Duodenal mucosa (tissue), 2 donors: ENCODE results near the gene DIP2C.

ENCODE experiments used
- H3K27ac ChIP-seq: one replicate; pipeline ENCODE4 v1.7.0; 2013; ENCODE audit warnings: low read depth, low read length
- H3K27me3 ChIP-seq, 2 donors: one replicate each; pipeline ENCODE4 v1.7.0; 2013; ENCODE audit warnings: low read length in 2 of 2, control low read depth in 1 of 2; ENCODE audit not compliant: insufficient read depth in 2 of 2, control insufficient read depth in 1 of 2
- H3K36me3 ChIP-seq, 2 donors: one replicate each; pipeline ENCODE4 v1.7.0; 2013; ENCODE audit warnings: low read length in 2 of 2, control low read depth in 1 of 2; ENCODE audit not compliant: insufficient read depth in 2 of 2, control insufficient read depth in 1 of 2
- H3K4me1 ChIP-seq, 2 donors: one replicate each; pipeline ENCODE4 v1.7.0; 2013; ENCODE audit warnings: low read length in 2 of 2, control low read depth in 1 of 2; ENCODE audit not compliant: insufficient read depth in 2 of 2, control insufficient read depth in 1 of 2
- H3K4me3 ChIP-seq, 2 donors: one replicate each; pipeline ENCODE4 v1.7.0; 2013; ENCODE audit warnings: low read length in 2 of 2, low read depth in 1 of 2
- H3K9ac ChIP-seq, 2 donors: one replicate each; pipeline ENCODE4 v1.7.0; 2013; ENCODE audit warnings: low read length in 2 of 2, low read depth in 1 of 2
- H3K9me3 ChIP-seq, 2 donors: one replicate each; pipeline ENCODE4 v1.7.0; 2013; ENCODE audit warnings: low read length in 2 of 2, control low read depth in 1 of 2; ENCODE audit not compliant: control insufficient read depth in 1 of 2

The DIP2C gene

GRCh38 chr10:244227-244626, 445.2 kb downstream of the DIP2C start:
- Histone ChIP-seq H3K4me1 (no peaks in the 10 kb centered on the region), H3K27ac (no peak overlapping the region), H3K27me3 (no peaks in the 10 kb centered on the region), H3K4me3 (no peak overlapping the region), H3K9me3 (no peaks in the 10 kb centered on the region), H3K9ac (no peak overlapping the region), H3K36me3 (peaks cover 34 to 62% of the 10 kb centered on the region in 2 donors)

GRCh38 chr10:241966-242643, 447.4 kb downstream of the DIP2C start:
- Histone ChIP-seq H3K36me3 (peaks cover 26 to 53% of the 10 kb centered on the region in 2 donors), H3K9me3 (no peaks in the 10 kb centered on the region), H3K27me3 (no peaks in the 10 kb centered on the region), H3K4me1 (no peaks in the 10 kb centered on the region), H3K9ac (no peak overlapping the region), H3K4me3 (no peak overlapping the region), H3K27ac (no peak overlapping the region)

GRCh38 chr10:241451-241850, 448.0 kb downstream of the DIP2C start:
- H3K36me3 ChIP-seq = peaks cover 20 to 47% of the 10 kb centered on the region in 2 donors
- no peaks in the 10 kb centered on the region for H3K27me3 ChIP-seq
- H3K9ac ChIP-seq = no peak overlapping the region
- no peak overlapping the region for H3K4me3 ChIP-seq
- H3K27ac ChIP-seq = no peak overlapping the region
- no peaks in the 10 kb centered on the region for H3K9me3 ChIP-seq
- no peaks in the 10 kb centered on the region for H3K4me1 ChIP-seq

GRCh38 chr10:239109-239508, 450.4 kb downstream of the DIP2C start:
- Histone ChIP-seq H3K9ac (no peak overlapping the region), H3K27ac (no peak overlapping the region), H3K27me3 (no peaks in the 10 kb centered on the region), H3K36me3 (peaks cover 12 to 31% of the 10 kb centered on the region in 2 donors), H3K4me1 (no peaks in the 10 kb centered on the region), H3K9me3 (no peaks in the 10 kb centered on the region), H3K4me3 (no peak overlapping the region)

- no peak overlapping the region for H3K27ac ChIP-seq
- no peak overlapping the region for H3K4me3 ChIP-seq
- no peaks in the 10 kb centered on the region for H3K4me1 ChIP-seq
- no peaks in the 10 kb centered on the region for H3K9me3 ChIP-seq
- H3K36me3 ChIP-seq = peaks cover 9 to 23% of the 10 kb centered on the region in 2 donors
- no peak overlapping the region for H3K9ac ChIP-seq
- H3K27me3 ChIP-seq = no peaks in the 10 kb centered on the region
Measured at GRCh38 chr10:235915-236314, 453.6 kb downstream of the DIP2C start.

- Histone ChIP-seq H3K9ac (no peak overlapping the region), H3K27ac (no peak overlapping the region), H3K4me3 (no peak overlapping the region), H3K27me3 (no peaks in the 10 kb centered on the region), H3K36me3 (peaks cover 9 to 14% of the 10 kb centered on the region in 2 donors), H3K9me3 (no peaks in the 10 kb centered on the region), H3K4me1 (no peaks in the 10 kb centered on the region)
Measured at GRCh38 chr10:234708-235406, 454.6 kb downstream of the DIP2C start.

- Histone ChIP-seq H3K4me3 (no peak overlapping the region), H3K9me3 (no peaks in the 10 kb centered on the region), H3K4me1 (no peaks in the 10 kb centered on the region), H3K9ac (no peak overlapping the region), H3K27ac (no peak overlapping the region), H3K36me3 (peaks cover 0 to 3% of the 10 kb centered on the region in 2 donors), H3K27me3 (no peaks in the 10 kb centered on the region)
Measured at GRCh38 chr10:232878-233277, 456.6 kb downstream of the DIP2C start.

- Histone ChIP-seq H3K27me3 (no peaks in the 10 kb centered on the region), H3K9ac (no peak overlapping the region), H3K27ac (no peak overlapping the region), H3K4me3 (no peak overlapping the region), H3K36me3 (no peaks in the 10 kb centered on the region), H3K4me1 (no peaks in the 10 kb centered on the region), H3K9me3 (no peaks in the 10 kb centered on the region)
Measured at GRCh38 chr10:232061-232460, 457.4 kb downstream of the DIP2C start.

- Histone ChIP-seq H3K4me3 (no peak overlapping the region), H3K36me3 (no peaks in the 10 kb centered on the region), H3K27ac (no peak overlapping the region), H3K27me3 (no peaks in the 10 kb centered on the region), H3K9ac (no peak overlapping the region), H3K9me3 (no peaks in the 10 kb centered on the region), H3K4me1 (no peaks in the 10 kb centered on the region)
Measured at GRCh38 chr10:230758-231157, 458.7 kb downstream of the DIP2C start.

- Histone ChIP-seq H3K27me3 (no peaks in the 10 kb centered on the region), H3K27ac (no peak overlapping the region), H3K36me3 (no peaks in the 10 kb centered on the region)
Measured at GRCh38 chr10:228366-228765, 461.1 kb downstream of the DIP2C start.

More at GRCh38 chr10:228366-228765, 461.1 kb downstream of the DIP2C start:
- H3K4me3 ChIP-seq = no peak overlapping the region
- H3K9me3 ChIP-seq = no peaks in the 10 kb centered on the region
- H3K9ac ChIP-seq = no peak overlapping the region
- H3K4me1 ChIP-seq = no peaks in the 10 kb centered on the region
